H9 (cell line): ENCODE measurements around the gene CERKL. TPM values are rescaled to one million over a fixed set of nuclear protein-coding genes. Genes with fewer than 3 reads are reported as not detected.

Experiments used
- DNase-seq: peaks from one replicate; pipeline ENCODE4 v3.0.0-alpha.2; 2017
- H2AFZ ChIP-seq: one replicate; pipeline ENCODE4 v1.6.1; 2013; ENCODE audit warnings: mild to moderate bottlenecking, low read length, control low read depth, moderate library complexity
- H2AK5ac ChIP-seq: 2 replicates; pipeline ENCODE4 v1.6.1; 2013; ENCODE audit warnings: low read length, control low read depth, mixed read lengths; ENCODE audit not compliant: insufficient read length
- H2BK120ac ChIP-seq: one replicate; pipeline ENCODE4 v1.6.1; 2013; ENCODE audit warnings: low read depth, mild to moderate bottlenecking, low read length, control low read depth, inconsistent platforms; ENCODE audit not compliant: poor library complexity, severe bottlenecking
- H2BK12ac ChIP-seq: 2 replicates; pipeline ENCODE4 v1.6.1; 2013; ENCODE audit warnings: low read length, control low read depth, mixed read lengths, low read depth; ENCODE audit not compliant: insufficient read length
- H2BK15ac ChIP-seq: 2 replicates; pipeline ENCODE4 v1.6.1; 2013; ENCODE audit warnings: low read depth, low read length, control low read depth
- H2BK20ac ChIP-seq: one replicate; pipeline ENCODE4 v1.6.1; 2013; ENCODE audit warnings: low read depth, mild to moderate bottlenecking, low read length, control low read depth, inconsistent platforms; ENCODE audit not compliant: poor library complexity, severe bottlenecking
- H2BK5ac ChIP-seq: 2 replicates; pipeline ENCODE4 v1.6.1; 2013; ENCODE audit warnings: low read length, control low read depth, mixed read lengths; ENCODE audit not compliant: insufficient read length
- H3K14ac ChIP-seq: 2 replicates; pipeline ENCODE4 v1.6.1; 2013; ENCODE audit warnings: low read length, control low read depth; ENCODE audit not compliant: insufficient read depth
- H3K18ac ChIP-seq: 2 replicates; pipeline ENCODE4 v1.6.1; 2013; ENCODE audit warnings: low read depth, mild to moderate bottlenecking, mixed read lengths, low read length, control low read depth; ENCODE audit not compliant: insufficient read length
- H3K23ac ChIP-seq: 2 replicates; pipeline ENCODE4 v1.6.1; 2013; ENCODE audit warnings: low read length, control low read depth, mixed read lengths, low read depth; ENCODE audit not compliant: insufficient read length
- H3K23me2 ChIP-seq: 2 replicates; pipeline ENCODE4 v1.6.1; 2013; ENCODE audit warnings: low read depth, mild to moderate bottlenecking, mixed read lengths, low read length, control low read depth; ENCODE audit not compliant: insufficient read length, poor library complexity, severe bottlenecking
- H3K27ac ChIP-seq: 2 replicates; pipeline ENCODE4 v1.5.1; 2013; ENCODE audit warnings: low read length, control low read depth, mixed read lengths, low read depth; ENCODE audit not compliant: insufficient read length
- H3K27me3 ChIP-seq: 2 replicates; pipeline ENCODE4 v1.6.1; 2013; ENCODE audit warnings: low read length, control low read depth, inconsistent platforms; ENCODE audit not compliant: insufficient read depth
- H3K4ac ChIP-seq: 2 replicates; pipeline ENCODE4 v1.6.1; 2013; ENCODE audit warnings: low read depth, mild to moderate bottlenecking, control low read depth, inconsistent platforms, low read length, moderate library complexity
- H3K4me1 ChIP-seq: 2 replicates; pipeline ENCODE4 v1.6.1; 2013; ENCODE audit warnings: low read length, control low read depth, inconsistent platforms; ENCODE audit not compliant: insufficient read depth
- H3K4me2 ChIP-seq: 2 replicates; pipeline ENCODE4 v1.6.1; 2013; ENCODE audit warnings: low read length, control low read depth, mixed read lengths; ENCODE audit not compliant: insufficient read length, insufficient read depth
- H3K56ac ChIP-seq: 2 replicates; pipeline ENCODE4 v1.6.1; 2013; ENCODE audit warnings: low read depth, mild to moderate bottlenecking, mixed read lengths, low read length, control low read depth; ENCODE audit not compliant: insufficient read length
- H3K79me1 ChIP-seq: 2 replicates; pipeline ENCODE4 v1.6.1; 2013; ENCODE audit warnings: low read depth, mild to moderate bottlenecking, moderate library complexity, low read length, control low read depth, inconsistent platforms; ENCODE audit not compliant: insufficient read depth, poor library complexity, severe bottlenecking
- H3K79me2 ChIP-seq: 2 replicates; pipeline ENCODE4 v1.6.1; 2013; ENCODE audit warnings: low read length, control low read depth, inconsistent platforms; ENCODE audit not compliant: insufficient read depth
- H3K9ac ChIP-seq: 2 replicates; pipeline ENCODE4 v1.6.1; 2013; ENCODE audit warnings: low read length, control low read depth, mixed read lengths; ENCODE audit not compliant: insufficient read length; ENCODE audit errors: extremely low read depth
- H3K9me3 ChIP-seq: one replicate; pipeline ENCODE4 v1.6.1; 2013; ENCODE audit warnings: low read depth, low read length, inconsistent platforms; ENCODE audit not compliant: control insufficient read depth
- H3T11ph ChIP-seq: one replicate; pipeline ENCODE4 v1.6.1; 2013; ENCODE audit warnings: mild to moderate bottlenecking, low read length, control low read depth, inconsistent platforms
- H4K20me1 ChIP-seq: one replicate; pipeline ENCODE4 v1.6.1; 2013; ENCODE audit not compliant: control insufficient read depth, insufficient read length, insufficient read depth
- H4K5ac ChIP-seq: 2 replicates; pipeline ENCODE4 v1.6.1; 2013; ENCODE audit warnings: low read depth, mild to moderate bottlenecking, mixed read lengths, low read length, control low read depth; ENCODE audit not compliant: insufficient read length
- H4K8ac ChIP-seq: replicated peaks from 2 replicates; pipeline ENCODE4 v1.6.1; 2013; ENCODE audit warnings: low read length, control low read depth, mixed read lengths, low read depth; ENCODE audit not compliant: insufficient read length
- H4K91ac ChIP-seq: 2 replicates; pipeline ENCODE4 v1.6.1; 2013; ENCODE audit warnings: low read depth, mild to moderate bottlenecking, moderate library complexity, mixed read lengths, low read length, control low read depth; ENCODE audit not compliant: insufficient read length
- H3K27ac Mint-ChIP-seq, 3 experiments: 2 replicates in 2 of 3; 3 replicates in 1 of 3; pipeline ENCODE4 v1.8.0; 2020 to 2021; ENCODE audit warnings: mixed read lengths in 3 of 3, mild to moderate bottlenecking in 1 of 3, moderate library complexity in 1 of 3
- H3K27me3 Mint-ChIP-seq: 2 replicates; pipeline ENCODE4 v1.8.0; 2021; ENCODE audit warnings: low read depth, mild to moderate bottlenecking, moderate library complexity, mixed read lengths
- H3K36me3 Mint-ChIP-seq, 3 experiments: 2 replicates in 2 of 3; 3 replicates in 1 of 3; pipeline ENCODE4 v1.8.0; 2020 to 2021; ENCODE audit warnings: low read depth in 3 of 3, mixed read lengths in 3 of 3; ENCODE audit not compliant: insufficient read depth in 1 of 3
- H3K4me1 Mint-ChIP-seq, 2 experiments: 2 replicates each; pipeline ENCODE4 v1.8.0; 2020; ENCODE audit warnings: mixed read lengths in 2 of 2
- H3K4me3 Mint-ChIP-seq, 2 experiments: 2 replicates in 1 of 2; 3 replicates in 1 of 2; pipeline ENCODE4 v1.8.0; 2020 to 2021; ENCODE audit warnings: mild to moderate bottlenecking in 2 of 2, mixed read lengths in 2 of 2, moderate library complexity in 1 of 2
- H3K9me3 Mint-ChIP-seq, 2 experiments: 2 replicates in 1 of 2; 3 replicates in 1 of 2; pipeline ENCODE4 v1.8.0; 2020; ENCODE audit warnings: mild to moderate bottlenecking in 2 of 2, mixed read lengths in 2 of 2, moderate library complexity in 1 of 2
- WGBS: extraction: QIAGEN DNeasy Blood & Tissue Kit; methylation state at CpG from one replicate; pipeline ENCODE4 v1.1.7; 2013; ENCODE audit warnings: missing lambda C conversion rate, low lambda C conversion rate, mixed read lengths; ENCODE audit not compliant: insufficient read length; ENCODE audit errors: extremely low coverage; 5-methylcytosine and 5-hydroxymethylcytosine counted together
- total RNA-seq: library from RNA; stranded (reverse); gene quantifications from 2 replicates; pipeline ENCODE4 v1.2.1, GENCODE V29; 2021
- TF ChIP-seq, protein P1 (sequence below): fragments of 200-600 bp; sonication (generic); conservative IDR thresholded peaks from 3 replicates; pipeline ENCODE4 v1.8.0; 2021; ENCODE audit warnings: antibody characterized with exemption, mild to moderate bottlenecking

CERKL gene
- total RNA-seq, 1 experiment from 2014 or later, result not detected

- no peaks in the 10 kb centered on the region for H3K79me1 ChIP-seq
- H3K4me1 ChIP-seq, result no peaks in the 10 kb centered on the region
- no peak overlapping the region for H3K27ac Mint-ChIP-seq
- DNase-seq, result no peak
- no peaks in the 10 kb centered on the region for H3K9me3 Mint-ChIP-seq
- no peak overlapping the region for H3K27ac ChIP-seq
- no peak overlapping the region for H3K4me3 Mint-ChIP-seq
- H2AK5ac ChIP-seq, result no peak overlapping the region
- no peak overlapping the region for H2AFZ ChIP-seq
- H3K9ac ChIP-seq, result no peak overlapping the region
- no peak overlapping the region for H3K18ac ChIP-seq
- H3K9me3 ChIP-seq, result no peaks in the 10 kb centered on the region
- WGBS, result no CpG with 5 or more reads among the region's 4 CpGs
- no peak overlapping the region for H4K8ac ChIP-seq
- H3K27me3 ChIP-seq, result no peaks in the 10 kb centered on the region
- no peak overlapping the region for H3K4ac ChIP-seq
- TF ChIP-seq, protein P1, sequence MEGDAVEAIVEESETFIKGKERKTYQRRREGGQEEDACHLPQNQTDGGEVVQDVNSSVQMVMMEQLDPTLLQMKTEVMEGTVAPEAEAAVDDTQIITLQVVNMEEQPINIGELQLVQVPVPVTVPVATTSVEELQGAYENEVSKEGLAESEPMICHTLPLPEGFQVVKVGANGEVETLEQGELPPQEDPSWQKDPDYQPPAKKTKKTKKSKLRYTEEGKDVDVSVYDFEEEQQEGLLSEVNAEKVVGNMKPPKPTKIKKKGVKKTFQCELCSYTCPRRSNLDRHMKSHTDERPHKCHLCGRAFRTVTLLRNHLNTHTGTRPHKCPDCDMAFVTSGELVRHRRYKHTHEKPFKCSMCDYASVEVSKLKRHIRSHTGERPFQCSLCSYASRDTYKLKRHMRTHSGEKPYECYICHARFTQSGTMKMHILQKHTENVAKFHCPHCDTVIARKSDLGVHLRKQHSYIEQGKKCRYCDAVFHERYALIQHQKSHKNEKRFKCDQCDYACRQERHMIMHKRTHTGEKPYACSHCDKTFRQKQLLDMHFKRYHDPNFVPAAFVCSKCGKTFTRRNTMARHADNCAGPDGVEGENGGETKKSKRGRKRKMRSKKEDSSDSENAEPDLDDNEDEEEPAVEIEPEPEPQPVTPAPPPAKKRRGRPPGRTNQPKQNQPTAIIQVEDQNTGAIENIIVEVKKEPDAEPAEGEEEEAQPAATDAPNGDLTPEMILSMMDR, result no peak
- H2BK120ac ChIP-seq, result no peak overlapping the region
- H3K4me1 Mint-ChIP-seq, result no peaks in the 10 kb centered on the region
- no peaks in the 10 kb centered on the region for H3K23me2 ChIP-seq
- H3K79me2 ChIP-seq, result no peaks in the 10 kb centered on the region
- peaks cover 8% of the 10 kb centered on the region for H3K27me3 Mint-ChIP-seq
- H3K56ac ChIP-seq, result no peak overlapping the region
- H4K91ac ChIP-seq, result no peak overlapping the region
- H3K36me3 Mint-ChIP-seq, result no peaks in the 10 kb centered on the region
- no peak overlapping the region for H3K14ac ChIP-seq
- H2BK5ac ChIP-seq, result no peak overlapping the region
- H2BK15ac ChIP-seq, result no peak overlapping the region
- H3T11ph ChIP-seq, result no peak overlapping the region
- H3K23ac ChIP-seq, result no peak overlapping the region
- H4K20me1 ChIP-seq, result no peaks in the 10 kb centered on the region
- H2BK12ac ChIP-seq, result no peak overlapping the region
- H2BK20ac ChIP-seq, result no peak overlapping the region
- no peak overlapping the region for H3K4me2 ChIP-seq
- no peak overlapping the region for H4K5ac ChIP-seq
These were observed 14.8 kb downstream of the CERKL start for GRCh38 chr2:181642086-181642485.
